Upper lobe of right lung (tissue), 1 donor: ENCODE measurements around the gene VDR. TPM values are rescaled to one million over a fixed set of nuclear protein-coding genes. Genes with fewer than 3 reads are reported as not detected.
A peak's percentile ranks its signal among the peaks of the same experiment; 100 is the strongest.
"Not testable (repeated sequence)": the region's sequence is repeated elsewhere in the genome, so short reads cannot be mapped to it uniquely, and the experiment has no call there.

ENCODE experiments used
- ATAC-seq: fragments of 200-7000 bp; cut with Tn5 transposase; one replicate; pipeline ENCODE4 v1.9.1; 2020; ENCODE audit warnings: mild to moderate bottlenecking, moderate library complexity
- DNase-seq: peaks from one replicate; pipeline ENCODE4 v3.0.0-alpha.2; 2020
- H3K27ac ChIP-seq: fragments of 200-600 bp; one replicate; pipeline ENCODE4 v1.8.0; 2022
- H3K27me3 ChIP-seq: fragments of 200-600 bp; one replicate; pipeline ENCODE4 v1.8.0; 2022; ENCODE audit warnings: mild to moderate bottlenecking
- H3K36me3 ChIP-seq: fragments of 200-600 bp; one replicate; pipeline ENCODE4 v1.8.0; 2022
- H3K4me1 ChIP-seq: fragments of 200-600 bp; one replicate; pipeline ENCODE4 v1.8.0; 2022
- H3K4me3 ChIP-seq: fragments of 200-600 bp; one replicate; pipeline ENCODE4 v1.8.0; 2022; ENCODE audit warnings: mild to moderate bottlenecking
- H3K9me3 ChIP-seq: fragments of 200-600 bp; one replicate; pipeline ENCODE4 v1.8.0; 2022
- CTCF ChIP-seq: fragments of 200-600 bp; IDR thresholded peaks from one replicate; pipeline ENCODE4 v1.8.0; 2022; ENCODE audit warnings: antibody characterized with exemption
- intact Hi-C: fragments of 100-400 bp; cut with DNase I; formaldehyde crosslinking; loops from one replicate; pipeline ENCODE4 v1.11.0; 2022
- total RNA-seq: library from RNA; stranded (reverse); fragmentation: NEBNext Ultra II Directional; extraction: Animal tissue kit (Norgen Biotek cat#: 25700); gene quantifications from one replicate; pipeline ENCODE4 v1.2.1, GENCODE V29; 2021
- donor health status: DM: no; HTN: yes; CAD: no; lungs with severe emphysema.

The VDR gene
- total RNA-seq, 1 donor from 2014 or later = 28.7 TPM

GRCh38 chr12:47843226-47843980 is 61.4 kb downstream of the VDR start:
- Histone ChIP-seq H3K27me3 (no peaks in the 10 kb centered on the region), H3K4me3 (no peak overlapping the region), H3K36me3 (no peaks in the 10 kb centered on the region), H3K9me3 (no peaks in the 10 kb centered on the region), H3K4me1 (peaks cover 6% of the 10 kb centered on the region), H3K27ac (no peak overlapping the region)
- DNase-seq (no peak), ATAC-seq (no peak)
- no peak for TF ChIP-seq CTCF
- intact Hi-C loops = no loop called here

- H3K27ac ChIP-seq, H3K36me3 ChIP-seq, H3K27me3 ChIP-seq, H3K9me3 ChIP-seq, H3K4me3 ChIP-seq, DNase-seq, H3K4me1 ChIP-seq, intact Hi-C loops, ATAC-seq: not testable (repeated sequence)
Observed at GRCh38 chr12:47842543-47842942, 62.3 kb downstream of the VDR start.

- intact Hi-C loops = no loop called here
- Histone ChIP-seq H3K4me1 (peaks cover 13% of the 10 kb centered on the region), H3K9me3 (no peaks in the 10 kb centered on the region), H3K4me3 (no peak overlapping the region), H3K27me3 (no peaks in the 10 kb centered on the region), H3K27ac (no peak overlapping the region), H3K36me3 (no peaks in the 10 kb centered on the region)
- DNase-seq (peak; percentile 2), ATAC-seq (no peak)
- no peak for TF ChIP-seq CTCF
Observed at GRCh38 chr12:47841910-47842309, 62.9 kb downstream of the VDR start.

GRCh38 chr12:47841501-47841900 is 63.3 kb downstream of the VDR start:
- Histone ChIP-seq H3K27me3 (no peaks in the 10 kb centered on the region), H3K27ac (no peak overlapping the region), H3K4me3 (no peak overlapping the region), H3K36me3 (no peaks in the 10 kb centered on the region), H3K9me3 (no peaks in the 10 kb centered on the region), H3K4me1 (peaks cover 13% of the 10 kb centered on the region)
- ATAC-seq (no peak), DNase-seq (no peak)
- intact Hi-C loops = no loop called here
- TF ChIP-seq CTCF = no peak

GRCh38 chr12:47840571-47840970 is 64.2 kb downstream of the VDR start:
- no peak for TF ChIP-seq CTCF
- no peaks in the 10 kb centered on the region for H3K27me3 ChIP-seq
- DNase-seq (no peak), ATAC-seq (no peak)
- H3K4me1 ChIP-seq = peaks cover 17% of the 10 kb centered on the region
- no peaks in the 10 kb centered on the region for H3K36me3 ChIP-seq
- intact Hi-C loops = no loop called here
- no peaks in the 10 kb centered on the region for H3K9me3 ChIP-seq
- H3K4me3 ChIP-seq = no peak overlapping the region
- H3K27ac ChIP-seq = no peak overlapping the region

- peaks cover 19% of the 10 kb centered on the region for H3K4me1 ChIP-seq
- no peaks in the 10 kb centered on the region for H3K36me3 ChIP-seq
- H3K4me3 ChIP-seq = no peak overlapping the region
- H3K27me3 ChIP-seq = no peaks in the 10 kb centered on the region
- H3K27ac ChIP-seq = no peak overlapping the region
- H3K9me3 ChIP-seq = no peaks in the 10 kb centered on the region
- ATAC-seq = no peak
- peak; percentile 57 for DNase-seq
- no peak for TF ChIP-seq CTCF
- intact Hi-C loops = loop anchor here (10.0 kb wide), 1 partner anchor 125 kb away; no protein-coding TSS in a partner anchor
Observed at GRCh38 chr12:47839214-47839876, 65.4 kb downstream of the VDR start.
